SU-DHL-6 (cell line): Measurements from ENCODE around the gene GOSR2.

ENCODE experiments used
- H2AFZ ChIP-seq: fragments of 200-600 bp; sonication (generic); 2 replicates; pipeline ENCODE4 v1.6.1; 2014; ENCODE audit warnings: low read depth, mild to moderate bottlenecking, moderate library complexity, mixed read lengths, antibody characterized with exemption, low read length; ENCODE audit not compliant: severe bottlenecking
- H3F3A ChIP-seq: fragments of 200-600 bp; shearing (Covaris generic); 2 replicates; pipeline ENCODE4 v1.6.0; 2016; ENCODE audit warnings: antibody characterized with exemption, mild to moderate bottlenecking; ENCODE audit not compliant: insufficient read depth
- H3K27ac ChIP-seq: fragments of 200-600 bp; sonication (generic); 2 replicates; pipeline ENCODE4 v1.5.1; 2016; ENCODE audit warnings: low read depth, mild to moderate bottlenecking, low read length, moderate library complexity, mixed read lengths
- H3K27me3 ChIP-seq: fragments of 200-600 bp; sonication (generic), shearing (Covaris generic); 2 replicates; pipeline ENCODE4 v1.6.0; 2014; ENCODE audit warnings: mild to moderate bottlenecking, low read length
- H3K36me3 ChIP-seq: fragments of 200-600 bp; sonication (generic); 2 replicates; pipeline ENCODE4 v1.6.1; 2014; ENCODE audit warnings: mild to moderate bottlenecking, low read length, mixed read lengths
- H3K4me2 ChIP-seq: fragments of 300-600, 200-600 bp; shearing (Covaris generic), sonication (generic); 2 replicates; pipeline ENCODE4 v1.6.0; 2014; ENCODE audit warnings: low read length, low read depth, mild to moderate bottlenecking; ENCODE audit not compliant: poor library complexity, severe bottlenecking
- H3K4me3 ChIP-seq: fragments of 200-600 bp; sonication (generic); 2 replicates; pipeline ENCODE4 v1.5.1; 2014; ENCODE audit warnings: antibody characterized with exemption, low read length, mild to moderate bottlenecking, mixed read lengths; ENCODE audit not compliant: insufficient read depth, poor library complexity, severe bottlenecking
- H3K79me2 ChIP-seq: fragments of 200-600 bp; sonication (generic); 2 replicates; pipeline ENCODE4 v1.6.1; 2014; ENCODE audit warnings: mild to moderate bottlenecking, low read length, moderate library complexity; ENCODE audit not compliant: insufficient read depth
- H3K9ac ChIP-seq: fragments of 200-600 bp; sonication (generic); 2 replicates; pipeline ENCODE4 v1.7.0; 2014; ENCODE audit warnings: mild to moderate bottlenecking, low read length
- H3K9me2 ChIP-seq: fragments of 200-600 bp; sonication (generic); replicated peaks from 2 replicates; pipeline ENCODE4 v1.6.1; 2014; ENCODE audit warnings: low read length; ENCODE audit not compliant: insufficient read depth
- H3K9me3 ChIP-seq: fragments of 200-600 bp; sonication (generic); 2 replicates; pipeline ENCODE4 v1.6.1; 2014; ENCODE audit warnings: low read length, mixed read lengths; ENCODE audit not compliant: insufficient read depth
- H4K20me1 ChIP-seq: fragments of 200-600 bp; sonication (generic); 2 replicates; pipeline ENCODE4 v1.6.1; 2014; ENCODE audit warnings: low read depth, mild to moderate bottlenecking, antibody characterized with exemption, low read length, moderate library complexity, mixed read lengths
- CTCF ChIP-seq: fragments of 200-600 bp; sonication (generic); IDR thresholded peaks from one replicate; pipeline ENCODE4 v1.5.1; 2017; ENCODE audit warnings: antibody characterized with exemption, mild to moderate bottlenecking, low read length, moderate library complexity; ENCODE audit not compliant: insufficient read depth, poor library complexity, severe bottlenecking
- EZH2phosphoT487 ChIP-seq: fragments of 200-600 bp; sonication (generic), shearing (Covaris generic); conservative IDR thresholded peaks from 2 replicates; pipeline ENCODE4 v1.6.1; 2018; ENCODE audit warnings: mild to moderate bottlenecking, antibody characterized with exemption, low read length, moderate library complexity, mixed read lengths

GOSR2 gene

GRCh38 chr17:46944931-46945330, 22.0 kb downstream of the GOSR2 start:
- Histone ChIP-seq H2AFZ (no peak overlapping the region), H3K79me2 (no peaks in the 10 kb centered on the region), H3K9ac (no peak overlapping the region), H3K4me3 (no peak overlapping the region), H3K4me2 (no peak overlapping the region), H3F3A (no peaks in the 10 kb centered on the region), H4K20me1 (no peaks in the 10 kb centered on the region), H3K9me3 (no peaks in the 10 kb centered on the region), H3K27ac (no peak overlapping the region), H3K9me2 (no peaks in the 10 kb centered on the region), H3K27me3 (no peaks in the 10 kb centered on the region), H3K36me3 (no peaks in the 10 kb centered on the region)
- TF ChIP-seq EZH2phosphoT487: no peak
- no peak for TF ChIP-seq CTCF

DNA sequence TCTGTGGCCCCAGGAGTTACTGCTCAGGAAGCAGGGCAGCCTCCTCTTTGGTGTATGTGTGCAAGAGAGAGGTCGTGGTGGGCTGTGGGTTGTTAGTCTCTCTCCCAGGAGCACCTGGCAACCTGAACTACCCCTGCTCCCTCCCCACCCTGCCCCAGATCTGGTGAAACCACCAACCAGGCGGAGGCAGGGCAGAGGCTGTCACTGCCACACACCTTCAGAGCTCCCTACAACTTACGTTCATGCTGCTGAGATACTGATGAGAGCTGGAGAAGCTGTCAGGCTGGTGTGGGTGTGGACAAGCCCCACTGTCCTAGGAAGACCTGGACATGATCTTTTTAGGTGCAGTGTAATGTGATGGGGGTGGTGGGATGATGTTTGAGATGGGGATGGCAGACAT, 24.3 kb downstream of the GOSR2 start:
- H3K9me3 ChIP-seq: no peaks in the 10 kb centered on the region
- H2AFZ ChIP-seq: no peak overlapping the region
- H4K20me1 ChIP-seq: no peaks in the 10 kb centered on the region
- no peaks in the 10 kb centered on the region for H3K79me2 ChIP-seq
- no peak overlapping the region for H3K4me2 ChIP-seq
- TF ChIP-seq EZH2phosphoT487: no peak
- TF ChIP-seq CTCF: no peak
- H3F3A ChIP-seq: no peaks in the 10 kb centered on the region
- H3K36me3 ChIP-seq: no peaks in the 10 kb centered on the region
- H3K27me3 ChIP-seq: no peaks in the 10 kb centered on the region
- H3K4me3 ChIP-seq: no peak overlapping the region
- H3K9ac ChIP-seq: no peak overlapping the region
- H3K9me2 ChIP-seq: no peaks in the 10 kb centered on the region
- H3K27ac ChIP-seq: no peak overlapping the region

GRCh38 chr17:46948544-46948943, 25.6 kb downstream of the GOSR2 start:
- Histone ChIP-seq H3F3A (no peaks in the 10 kb centered on the region), H3K4me2 (no peak overlapping the region), H3K36me3 (no peaks in the 10 kb centered on the region), H3K79me2 (no peaks in the 10 kb centered on the region), H2AFZ (no peak overlapping the region), H3K4me3 (no peak overlapping the region), H4K20me1 (no peaks in the 10 kb centered on the region), H3K27me3 (no peaks in the 10 kb centered on the region), H3K27ac (no peak overlapping the region), H3K9ac (no peak overlapping the region), H3K9me3 (no peaks in the 10 kb centered on the region), H3K9me2 (no peaks in the 10 kb centered on the region)
- TF ChIP-seq EZH2phosphoT487: no peak
- no peak for TF ChIP-seq CTCF
